B cell (primary cell): Measurements from ENCODE around the gene SLC6A6. TPM values are rescaled to one million over a fixed set of nuclear protein-coding genes. Genes with fewer than 3 reads are reported as not detected.
A peak's percentile ranks its signal among the peaks of the same experiment; 100 is the strongest.

ENCODE experiments used
- ATAC-seq: fragments of 200-7000 bp; cut with Tn5 transposase; one replicate; pipeline ENCODE4 v1.10.0; 2021; ENCODE audit warnings: low read depth, mild to moderate bottlenecking, moderate number of reproducible peaks, moderate library complexity
- CTCF ChIA-PET: fragments of 350-600 bp; sonication (Branson Sonifier 250); formaldehyde crosslinking; loops from one replicate; lab custom pipeline; 2021; ENCODE audit warnings: antibody characterized with exemption, inconsistent platforms; lab: Charles Lee
- POLR2A ChIA-PET: fragments of 350-600 bp; sonication (Branson Sonifier 250); formaldehyde crosslinking; loops from one replicate; lab custom pipeline; 2021; ENCODE audit warnings: antibody characterized with exemption; lab: Charles Lee
- DNase-seq: peaks from one replicate; pipeline ENCODE4 v3.0.0; 2013
- H2AFZ ChIP-seq: 2 replicates; pipeline ENCODE4 v1.6.1; 2012; ENCODE audit warnings: mild to moderate bottlenecking, low read depth, low read length; ENCODE audit not compliant: insufficient read depth, poor library complexity, severe bottlenecking
- H3K27ac ChIP-seq, 2 donors: 1 replicate in 1 of 2; 2 replicates in 1 of 2; pipeline ENCODE4 v1.5.1; 2012 to 2013; ENCODE audit warnings: low read length in 2 of 2, mild to moderate bottlenecking in 2 of 2, moderate library complexity in 1 of 2
- H3K27me3 ChIP-seq, 4 experiments: fragments of 200-600 bp in 1 of 4; sonication (generic) in 1 of 4; replicated peaks in 1 of 4; 1 replicate in 2 of 4; 2 replicates in 2 of 4; pipeline versions ENCODE4 v1.6.1 to v1.7.0; 2013 to 2016; ENCODE audit warnings: low read length in 3 of 4, mild to moderate bottlenecking in 2 of 4, mixed read lengths in 1 of 4, moderate library complexity in 1 of 4; ENCODE audit not compliant: insufficient read depth in 4 of 4, control insufficient read depth in 3 of 4; ENCODE audit errors: control extremely low read depth in 1 of 4
- H3K36me3 ChIP-seq, 2 experiments: replicated peaks in 1 of 2; 1 replicate in 1 of 2; 2 replicates in 1 of 2; pipeline versions ENCODE4 v1.6.1 to v1.7.1; 2013; ENCODE audit warnings: low read length in 1 of 2; ENCODE audit not compliant: insufficient read depth in 2 of 2, control insufficient read depth in 1 of 2; ENCODE audit errors: control extremely low read depth in 1 of 2, extremely low read depth in 1 of 2
- H3K4me1 ChIP-seq, 2 donors: fragments of 200-600 bp in 1 of 2; sonication (generic) in 1 of 2; 1 replicate in 1 of 2; 2 replicates in 1 of 2; pipeline versions ENCODE4 v1.5.1 to v1.6.1; 2013 to 2017; ENCODE audit warnings: low read length in 2 of 2; ENCODE audit not compliant: control insufficient read depth in 2 of 2, insufficient read depth in 2 of 2
- H3K4me2 ChIP-seq: replicated peaks from 2 replicates; pipeline ENCODE3; 2012; ENCODE audit warnings: mild to moderate bottlenecking, low read depth, low read length; ENCODE audit not compliant: poor library complexity, severe bottlenecking
- H3K4me3 ChIP-seq, 5 experiments: fragments of 200-600 bp in 1 of 5; sonication (generic) in 1 of 5; 1 replicate in 3 of 5; 2 replicates in 2 of 5; pipeline versions ENCODE4 v1.5.1 to v1.7.0; 2011 to 2016; ENCODE audit warnings: low read length in 4 of 5, mild to moderate bottlenecking in 4 of 5, low read depth in 2 of 5, control low read depth in 1 of 5, moderate library complexity in 1 of 5; ENCODE audit not compliant: insufficient read depth in 1 of 5; ENCODE audit errors: control extremely low read depth in 1 of 5, extremely low read depth in 1 of 5
- H3K79me2 ChIP-seq: fragments of 200-600 bp; sonication (generic); one replicate; pipeline ENCODE4 v1.6.0; 2016; ENCODE audit warnings: low read length; ENCODE audit not compliant: control insufficient read depth, insufficient read depth
- H3K9ac ChIP-seq: fragments of 200-600 bp; sonication (generic); 2 replicates; pipeline ENCODE4 v1.6.1; 2017; ENCODE audit warnings: mild to moderate bottlenecking, low read length, moderate library complexity
- H3K9me3 ChIP-seq, 3 donors: one replicate each; pipeline versions ENCODE4 v1.6.1 to v1.7.1; 2013; ENCODE audit warnings: low read length in 2 of 3; ENCODE audit not compliant: control insufficient read depth in 2 of 3, insufficient read depth in 1 of 3; ENCODE audit errors: control extremely low read depth in 1 of 3
- H4K20me1 ChIP-seq: 2 replicates; pipeline ENCODE4 v1.6.0; 2012; ENCODE audit warnings: mild to moderate bottlenecking, low read length; ENCODE audit not compliant: insufficient read depth, control insufficient read depth, poor library complexity, severe bottlenecking
- H3K27ac Mint-ChIP-seq: one replicate; pipeline ENCODE4 v1.8.0; 2021; ENCODE audit warnings: mixed read lengths
- H3K27me3 Mint-ChIP-seq: one replicate; pipeline ENCODE4 v1.8.0; 2021; ENCODE audit warnings: mixed read lengths
- H3K4me1 Mint-ChIP-seq: one replicate; pipeline ENCODE4 v1.8.0; 2021; ENCODE audit warnings: mixed read lengths
- H3K4me3 Mint-ChIP-seq: one replicate; pipeline ENCODE4 v1.8.0; 2021; ENCODE audit warnings: mixed read lengths
- H3K9me3 Mint-ChIP-seq: one replicate; pipeline ENCODE4 v1.8.0; 2022; ENCODE audit warnings: mixed read lengths; ENCODE audit not compliant: insufficient read depth
- CTCF ChIP-seq: fragments of 200-600 bp; IDR thresholded peaks from one replicate; pipeline ENCODE4 v1.8.0; 2022; ENCODE audit warnings: antibody characterized with exemption, mild to moderate bottlenecking
- EZH2 ChIP-seq: IDR thresholded peaks from 2 replicates; pipeline ENCODE4 v1.6.1; 2012; ENCODE audit warnings: borderline replicate concordance, low read depth, mild to moderate bottlenecking, moderate library complexity, low read length; ENCODE audit not compliant: insufficient read depth, poor library complexity, severe bottlenecking
- WGBS: methylation state at CpG from one replicate; pipeline ENCODE4 v1.1.5; 2013; ENCODE audit warnings: missing lambda C conversion rate; ENCODE audit not compliant: insufficient coverage; 5-methylcytosine and 5-hydroxymethylcytosine counted together
- intact Hi-C: fragments of 100-400 bp; cut with micrococcal nuclease; formaldehyde crosslinking; loops from one replicate; pipeline ENCODE4 v1.10.0; 2022
- polyA plus RNA-seq: library from polyadenylated mRNA; depleted of rRNA; stranded (reverse); fragments of >200 nt; gene quantifications from 2 replicates; pipeline ENCODE4 v1.2.3, GENCODE V29; 2012
- total RNA-seq, 2 donors: library from RNA; stranded (reverse); fragments of 120-200 nt in 1 of 2; gene quantifications; 1 replicate in 1 of 2; 2 replicates in 1 of 2; pipeline versions ENCODE4 v1.2.3 to v1.2.4, GENCODE V29; 2013 to 2022

The SLC6A6 gene
- total and polyA plus RNA-seq, 2 donors (not counting 1 experiment from before 2014, with no cell fraction given): 34.2 to 48.7 TPM

GRCh38 chr3:14397940-14398796, 4.2 kb upstream of the SLC6A6 start:
- 93% methylated on average over 9 of the region's 14 CpGs for WGBS
- H3K4me1 Mint-ChIP-seq: peaks cover 28% of the 10 kb centered on the region
- no peak overlapping the region for H2AFZ ChIP-seq
- intact Hi-C loops: no loop called here
- peaks cover 4% of the 10 kb centered on the region for H3K79me2 ChIP-seq
- H3K27me3 Mint-ChIP-seq: no peaks in the 10 kb centered on the region
- no peaks in the 10 kb centered on the region for H3K9me3 ChIP-seq
- no peaks in the 10 kb centered on the region for H3K36me3 ChIP-seq
- TF ChIP-seq CTCF (no peak), EZH2 (no peak)
- ChIA-PET CTCF (interaction anchor here (0.9 to 4.9 kb wide), 8 partner anchors 13 to 137 kb away, joined by 3 to 40 read pairs (median 4); no protein-coding TSS in a partner anchor), POLR2A (no interaction called here)
- no peak overlapping the region for H3K4me3 Mint-ChIP-seq
- no peaks in the 10 kb centered on the region for H3K9me3 Mint-ChIP-seq
- H3K27ac ChIP-seq: no peak overlapping the region
- no peak for ATAC-seq
- no peak overlapping the region for H3K9ac ChIP-seq
- peak overlapping the region; percentile 2 for H3K27ac Mint-ChIP-seq
- H3K27me3 ChIP-seq: no peaks in the 10 kb centered on the region
- no peak for DNase-seq
- H4K20me1 ChIP-seq: peaks cover 2% of the 10 kb centered on the region
- H3K4me1 ChIP-seq: peaks cover 11 to 21% of the 10 kb centered on the region in 2 donors
- no peak overlapping the region for H3K4me2 ChIP-seq
- H3K4me3 ChIP-seq: no peak overlapping the region

GRCh38 chr3:14398797-14399106, 3.7 kb upstream of the SLC6A6 start:
- Histone ChIP-seq H3K27ac (no peak overlapping the region), H4K20me1 (peaks cover 7% of the 10 kb centered on the region), H3K79me2 (peaks cover 9% of the 10 kb centered on the region), H3K27me3 (no peaks in the 10 kb centered on the region), H2AFZ (no peak overlapping the region), H3K9me3 (no peaks in the 10 kb centered on the region), H3K4me2 (no peak overlapping the region), H3K4me1 (peaks cover 17 to 27% of the 10 kb centered on the region in 2 donors), H3K4me3 (no peak overlapping the region), H3K36me3 (no peaks in the 10 kb centered on the region), H3K9ac (no peak overlapping the region)
- H3K27ac Mint-ChIP-seq: no peak overlapping the region
- H3K27me3 Mint-ChIP-seq: no peaks in the 10 kb centered on the region
- ATAC-seq (no peak), DNase-seq (no peak)
- intact Hi-C loops: no loop called here
- H3K9me3 Mint-ChIP-seq: no peaks in the 10 kb centered on the region
- H3K4me1 Mint-ChIP-seq: peaks cover 31% of the 10 kb centered on the region
- POLR2A ChIA-PET: no interaction called here
- no peak overlapping the region for H3K4me3 Mint-ChIP-seq
- 87% methylated on average over 2 of the region's 2 CpGs for WGBS
- CTCF ChIA-PET: interaction anchor here (0.6 to 4.9 kb wide), 10 partner anchors 12 to 381 kb away, joined by 3 to 40 read pairs (median 4); no protein-coding TSS in a partner anchor
- TF ChIP-seq CTCF: no peak
- no peak for TF ChIP-seq EZH2
